CD4-positive, alpha-beta memory T cell (primary cell): Measurements from ENCODE around the gene SSBP4. TPM values are rescaled to one million over a fixed set of nuclear protein-coding genes. Genes with fewer than 3 reads are reported as not detected.

ENCODE experiments used
- CTCF ChIA-PET: fragments of 350-600 bp; sonication (Branson Sonifier 250); formaldehyde crosslinking; loops from one replicate; lab custom pipeline; 2021; ENCODE audit warnings: inconsistent platforms; ENCODE audit not compliant: partially characterized antibody; lab: Charles Lee
- POLR2A ChIA-PET: fragments of 350-600 bp; sonication (Branson Sonifier 250); formaldehyde crosslinking; loops from one replicate; lab custom pipeline; 2021; ENCODE audit not compliant: partially characterized antibody; lab: Charles Lee
- DNase-seq, 5 donors: peaks; one replicate each; pipeline versions ENCODE4 v3.0.0 to v3.0.0-alpha.2; 2020 to 2022; ENCODE audit warnings: mixed read lengths in 1 of 5
- H3K27ac ChIP-seq: one replicate; pipeline ENCODE4 v1.7.0; 2013; ENCODE audit warnings: low read depth, low read length
- H3K27me3 ChIP-seq: 2 replicates; pipeline ENCODE4 v1.7.0; 2013; ENCODE audit warnings: mild to moderate bottlenecking, low read length, moderate library complexity; ENCODE audit not compliant: insufficient read depth
- H3K36me3 ChIP-seq: 2 replicates; pipeline ENCODE4 v1.7.0; 2013; ENCODE audit warnings: mild to moderate bottlenecking, low read length, moderate library complexity; ENCODE audit not compliant: insufficient read depth
- H3K4me1 ChIP-seq: 2 replicates; pipeline ENCODE4 v1.7.0; 2013; ENCODE audit warnings: mild to moderate bottlenecking, low read length, moderate library complexity; ENCODE audit not compliant: insufficient read depth
- H3K4me3 ChIP-seq, 2 donors: one replicate each; pipeline ENCODE4 v1.7.0; 2013; ENCODE audit warnings: low read length in 2 of 2, mild to moderate bottlenecking in 1 of 2
- H3K9me3 ChIP-seq, 2 donors: one replicate each; pipeline ENCODE4 v1.7.0; 2013; ENCODE audit warnings: low read length in 2 of 2, control low read depth in 1 of 2; ENCODE audit not compliant: control insufficient read depth in 1 of 2
- H3K27ac Mint-ChIP-seq, 7 donors: one replicate each; pipeline ENCODE4 v1.8.0; 2020 to 2021; ENCODE audit warnings: mixed read lengths in 7 of 7, mild to moderate bottlenecking in 6 of 7, inconsistent platforms in 3 of 7, moderate library complexity in 3 of 7
- H3K27me3 Mint-ChIP-seq, 2 donors: one replicate each; pipeline ENCODE4 v1.8.0; 2020 to 2021; ENCODE audit warnings: mixed read lengths in 2 of 2
- H3K36me3 Mint-ChIP-seq, 2 donors: one replicate each; pipeline ENCODE4 v1.8.0; 2020 to 2021; ENCODE audit warnings: mixed read lengths in 2 of 2, inconsistent platforms in 1 of 2, mild to moderate bottlenecking in 1 of 2
- H3K4me1 Mint-ChIP-seq, 4 donors: one replicate each; pipeline ENCODE4 v1.8.0; 2020 to 2021; ENCODE audit warnings: mixed read lengths in 4 of 4, mild to moderate bottlenecking in 1 of 4
- H3K4me3 Mint-ChIP-seq, 8 donors: one replicate each; pipeline ENCODE4 v1.8.0; 2020 to 2021; ENCODE audit warnings: mixed read lengths in 8 of 8, mild to moderate bottlenecking in 7 of 8, moderate library complexity in 6 of 8, inconsistent platforms in 3 of 8
- H3K9me3 Mint-ChIP-seq, 8 donors: one replicate each; pipeline ENCODE4 v1.8.0; 2020 to 2021; ENCODE audit warnings: mixed read lengths in 8 of 8, mild to moderate bottlenecking in 5 of 8, inconsistent platforms in 3 of 8, moderate library complexity in 1 of 8
- intact Hi-C: fragments of 100-400 bp; cut with micrococcal nuclease; formaldehyde crosslinking; loops from one replicate; pipeline ENCODE4 v1.15.1; 2023
- polyA plus RNA-seq, 2 donors: library from polyadenylated mRNA; unstranded; fragments of 300-500 nt; fragmentation: Illumina TruSeq; gene quantifications; one replicate each; pipeline ENCODE4 v1.2.3, GENCODE V29; 2021
- total RNA-seq, 2 experiments: library from RNA; stranded (reverse); gene quantifications; one replicate each; pipeline ENCODE4 v1.2.3, GENCODE V29; 2021

SSBP4 gene
- total and polyA plus RNA-seq, 4 experiments from 2014 or later: 71.3 to 108 (median 77.4) TPM

- ChIA-PET POLR2A (interaction anchor here (0.6 to 14.5 kb wide), 11 partner anchors 8 to 491 kb away, joined by 3 to 238 read pairs (median 5); partner anchors contain the start of genes ELL, ISYNA1, JUND and KXD1), CTCF (interaction anchor here (1.0 to 1.5 kb wide), 2 partner anchors 11 to 33 kb away, joined by 3 to 5 read pairs; no protein-coding TSS in a partner anchor)
- DNase-seq: peak; percentile 90 to 93 (median 91)
- peaks cover 14 to 48% (median 30%) of the 10 kb centered on the region in 4 donors for H3K4me1 Mint-ChIP-seq
- peaks cover 0 to 3% of the 10 kb centered on the region in 2 donors for H3K36me3 Mint-ChIP-seq
- Histone ChIP-seq H3K27ac (peak overlapping the region; percentile 87), H3K4me3 (peak overlapping the region in 1 of 2 donors; percentile 49), H3K36me3 (no peaks in the 10 kb centered on the region), H3K4me1 (peaks cover 67% of the 10 kb centered on the region), H3K9me3 (no peaks in the 10 kb centered on the region), H3K27me3 (no peaks in the 10 kb centered on the region)
- H3K27me3 Mint-ChIP-seq: no peaks in the 10 kb centered on the region
- H3K4me3 Mint-ChIP-seq: peak overlapping the region; percentile 21 to 72 (median 44)
- no peaks in the 10 kb centered on the region for H3K9me3 Mint-ChIP-seq
- intact Hi-C loops: loop anchor here (1.0 kb wide), 2 partner anchors 8 to 10 kb away; partner anchors contain the start of gene SSBP4
- H3K27ac Mint-ChIP-seq: peak overlapping the region; percentile 87 to 95 (median 91)
These were observed 9.8 kb downstream of the SSBP4 start for GRCh38 chr19:18428787-18429674.

GRCh38 chr19:18429717-18430416 lies 10.7 kb downstream of the SSBP4 start:
- H3K4me3 Mint-ChIP-seq: peak overlapping the region; percentile 25 to 77 (median 62)
- Histone ChIP-seq H3K27ac (peak overlapping the region; percentile 87), H3K9me3 (no peaks in the 10 kb centered on the region), H3K4me3 (peak overlapping the region in 1 of 2 donors; percentile 49), H3K4me1 (peaks cover 59% of the 10 kb centered on the region), H3K36me3 (no peaks in the 10 kb centered on the region), H3K27me3 (no peaks in the 10 kb centered on the region)
- ChIA-PET POLR2A (interaction anchor here (1.4 to 14.5 kb wide), 4 partner anchors 11 to 149 kb away, joined by 4 to 238 read pairs (median 13); partner anchors contain the start of genes ELL, JUND and SSBP4), CTCF (interaction anchor here (0.5 kb wide), 1 partner anchor 141 kb away, joined by 3 read pairs; no protein-coding TSS in a partner anchor)
- no peaks in the 10 kb centered on the region for H3K27me3 Mint-ChIP-seq
- intact Hi-C loops: loop anchor here (1.0 kb wide), 2 partner anchors 7 to 11 kb away; partner anchors contain the start of gene SSBP4
- H3K4me1 Mint-ChIP-seq: peaks cover 8 to 48% (median 24%) of the 10 kb centered on the region in 4 donors
- peak overlapping the region; percentile 86 to 95 (median 91) for H3K27ac Mint-ChIP-seq
- no peak for DNase-seq
- H3K9me3 Mint-ChIP-seq: no peaks in the 10 kb centered on the region
- peaks cover 0 to 3% of the 10 kb centered on the region in 2 donors for H3K36me3 Mint-ChIP-seq

- ChIA-PET CTCF (interaction anchor here (0.5 kb wide), 1 partner anchor 140 kb away, joined by 3 read pairs; no protein-coding TSS in a partner anchor), POLR2A (interaction anchor here (1.0 to 14.5 kb wide), 2 partner anchors 10 to 13 kb away, joined by 3 to 238 read pairs; partner anchors contain the start of gene SSBP4)
- Histone ChIP-seq H3K4me3 (no peak overlapping the region), H3K4me1 (peaks cover 52% of the 10 kb centered on the region), H3K36me3 (no peaks in the 10 kb centered on the region), H3K27me3 (no peaks in the 10 kb centered on the region), H3K27ac (peak overlapping the region; percentile 87), H3K9me3 (no peaks in the 10 kb centered on the region)
- Mint-ChIP-seq H3K36me3 (peaks cover 0 to 3% of the 10 kb centered on the region in 2 donors), H3K27me3 (no peaks in the 10 kb centered on the region), H3K4me3 (peak overlapping the region in 4 of 8 donors; percentile 34 to 64 (median 52)), H3K4me1 (peaks cover 8 to 44% (median 19%) of the 10 kb centered on the region in 4 donors), H3K27ac (peak overlapping the region in 6 of 7 donors; percentile 86 to 95 (median 90)), H3K9me3 (no peaks in the 10 kb centered on the region)
- intact Hi-C loops: no loop called here
- DNase-seq: no peak
These were observed 11.4 kb downstream of the SSBP4 start for GRCh38 chr19:18430417-18431144.

GRCh38 chr19:18431351-18432197 lies 12.4 kb downstream of the SSBP4 start:
- CTCF ChIA-PET: interaction anchor here (1.2 kb wide), 1 partner anchor 30 kb away, joined by 3 read pairs; no protein-coding TSS in a partner anchor
- POLR2A ChIA-PET: interaction anchor here (0.7 to 14.5 kb wide), 4 partner anchors 9 to 151 kb away, joined by 3 to 238 read pairs (median 4); partner anchors contain the start of gene SSBP4
- H3K4me3 Mint-ChIP-seq: peak overlapping the region in 1 of 8 donors; percentile 46

GRCh38 chr19:18432275-18433014 lies 13.2 kb downstream of the SSBP4 start:
- no peak for DNase-seq
- no peaks in the 10 kb centered on the region for H3K27me3 ChIP-seq
- peak overlapping the region in 5 of 8 donors; percentile 38 to 61 (median 46) for H3K4me3 Mint-ChIP-seq
- no peaks in the 10 kb centered on the region for H3K27me3 Mint-ChIP-seq
- ChIA-PET POLR2A (interaction anchor here (1.3 to 14.5 kb wide), 2 partner anchors 14 to 152 kb away, joined by 4 to 238 read pairs; partner anchors contain the start of gene SSBP4), CTCF (interaction anchor here (1.2 kb wide), 1 partner anchor 29 kb away, joined by 3 read pairs; no protein-coding TSS in a partner anchor)
- H3K36me3 Mint-ChIP-seq: no peaks in the 10 kb centered on the region
- H3K4me3 ChIP-seq: peak overlapping the region in 1 of 2 donors; percentile 52
- H3K4me1 ChIP-seq: peaks cover 41% of the 10 kb centered on the region
- H3K36me3 ChIP-seq: no peaks in the 10 kb centered on the region
- peak overlapping the region in 2 of 7 donors; percentile 56 to 62 for H3K27ac Mint-ChIP-seq
- peaks cover 5 to 43% (median 16%) of the 10 kb centered on the region in 4 donors for H3K4me1 Mint-ChIP-seq
- intact Hi-C loops: no loop called here
- H3K9me3 Mint-ChIP-seq: no peaks in the 10 kb centered on the region
- no peaks in the 10 kb centered on the region for H3K9me3 ChIP-seq
- no peak overlapping the region for H3K27ac ChIP-seq

More at GRCh38 chr19:18431351-18432197, 12.4 kb downstream of the SSBP4 start:
- intact Hi-C loops: no loop called here
- H3K36me3 ChIP-seq: no peaks in the 10 kb centered on the region
- no peak for DNase-seq
- Mint-ChIP-seq H3K4me1 (peaks cover 7 to 44% (median 20%) of the 10 kb centered on the region in 4 donors), H3K27ac (peak overlapping the region in 1 of 7 donors; percentile 68), H3K36me3 (no peaks in the 10 kb centered on the region), H3K9me3 (no peaks in the 10 kb centered on the region), H3K27me3 (no peaks in the 10 kb centered on the region)
- no peaks in the 10 kb centered on the region for H3K27me3 ChIP-seq
- H3K9me3 ChIP-seq: no peaks in the 10 kb centered on the region
- no peak overlapping the region for H3K4me3 ChIP-seq
- H3K4me1 ChIP-seq: peaks cover 46% of the 10 kb centered on the region
- H3K27ac ChIP-seq: no peak overlapping the region
